Measurements from ENCODE around the gene BICRAL. TPM values are rescaled to one million over a fixed set of nuclear protein-coding genes. Genes with fewer than 3 reads are reported as not detected.

The BICRAL gene
- polyA plus RNA-seq, 2 donors: 2.4 to 3.0 TPM

- Histone ChIP-seq H3K9me3 (ENCODE audit: control insufficient read depth in 2 of 2, insufficient read depth in 1 of 2, low read depth in 1 of 2, low read length in 1 of 2) (no peaks in the 10 kb centered on the region), H3K27me3 (ENCODE audit: control insufficient read depth in 1 of 2, insufficient read depth in 2 of 2, low read length in 2 of 2) (no peaks in the 10 kb centered on the region), H3K4me3 (ENCODE audit: low read depth in 1 of 2, low read length in 2 of 2) (no peak overlapping the region), H3K4me1 (ENCODE audit: control insufficient read depth in 2 of 2, insufficient read depth in 2 of 2, low read length in 1 of 2) (peaks cover 0 to 2% of the 10 kb centered on the region in 2 donors), H3K27ac (ENCODE audit: low read depth in 2 of 2, low read length in 1 of 2) (no peak overlapping the region), H3K36me3 (ENCODE audit: control insufficient read depth in 2 of 2, insufficient read depth in 2 of 2, low read length in 1 of 2) (no peaks in the 10 kb centered on the region)
- 91% methylated on average over 1 of the region's 1 CpG for WGBS, 2 donors
These were observed 134.4 kb downstream of the BICRAL start for GRCh38 chr6:42916288-42916687.

Other genes starting within 250 kb of the BICRAL start
- gene UBR2, start 218.0 kb upstream of the BICRAL start, polyA plus RNA-seq: 1 to 10 TPM; 5.5 to 7.7 TPM
- gene PRPH2, start 59.5 kb upstream of the BICRAL start, polyA plus RNA-seq: under 1 TPM; 0.14 to 0.21 TPM
- 10 to 100 TPM; 17.7 to 18.4 TPM for gene TBCC, start 35.9 kb upstream of the BICRAL start, polyA plus RNA-seq
- 10 to 100 TPM; 32.7 to 39.4 TPM for gene RPL7L1, start 97.6 kb downstream of the BICRAL start, polyA plus RNA-seq
- not detected for gene PTCRA, start 134.0 kb downstream of the BICRAL start, polyA plus RNA-seq
- 10 to 100 TPM; 14.2 to 15.1 TPM for gene CNPY3, start 147.4 kb downstream of the BICRAL start, polyA plus RNA-seq
- under 1 TPM; 0.18 to 0.67 TPM for gene GNMT, start 178.7 kb downstream of the BICRAL start, polyA plus RNA-seq
- 10 to 100 TPM; 13.1 to 13.7 TPM for gene PEX6, start 197.1 kb downstream of the BICRAL start, polyA plus RNA-seq
- gene PPP2R5D, start 202.5 kb downstream of the BICRAL start, polyA plus RNA-seq: 10 to 100 TPM; 16.7 to 17.4 TPM
- 10 to 100 TPM; 83.0 to 95.6 TPM for gene MEA1, start 231.9 kb downstream of the BICRAL start, polyA plus RNA-seq
- 10 to 100 TPM; 39.3 to 40.9 TPM for gene KLHDC3, start 232.2 kb downstream of the BICRAL start, polyA plus RNA-seq
- gene RRP36, start 239.6 kb downstream of the BICRAL start, polyA plus RNA-seq: 10 to 100 TPM; 18.4 to 40.3 TPM